ENCODE results near the gene ACSM2B. TPM values are rescaled to one million over a fixed set of nuclear protein-coding genes. Genes with fewer than 3 reads are reported as not detected.
"Not testable (repeated sequence)": the region's sequence is repeated elsewhere in the genome, so short reads cannot be mapped to it uniquely, and the experiment has no call there.

The ACSM2B gene
- total RNA-seq, 1 experiment from 2014 or later = not detected

DNA sequence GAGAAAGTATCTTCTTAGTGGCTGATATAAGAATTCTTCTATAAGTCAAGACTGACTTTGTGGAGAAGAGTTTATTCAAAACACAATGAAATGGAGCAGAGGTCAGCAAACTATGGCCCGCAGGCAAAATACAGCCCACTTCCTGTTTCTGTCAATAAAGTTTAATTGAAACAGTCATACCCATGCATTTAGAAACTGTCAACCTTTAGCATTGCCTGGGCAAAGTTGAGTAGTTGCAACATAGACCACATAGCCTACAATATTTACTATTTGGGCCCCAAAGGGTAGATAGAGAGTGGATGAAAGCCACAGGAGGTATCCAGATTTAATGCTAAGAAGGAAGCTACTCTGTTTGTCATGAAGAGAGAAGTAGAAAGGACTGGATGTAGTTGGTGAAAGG is 38.0 kb downstream of the ACSM2B start:
- POLR2A ChIA-PET (ENCODE audit: low non-redundant PET) = no interaction called here
- H3K27me3 ChIP-seq (replicated peaks; ENCODE audit: insufficient read depth, low read depth, low read length, poor library complexity) = peaks cover 3% of the 10 kb centered on the region
- no peak overlapping the region for H3K27ac ChIP-seq (ENCODE audit: low read depth, low read length, poor library complexity, severe bottlenecking)
- TF ChIP-seq EZH2 (IDR thresholded peaks at IDR 0.05; ENCODE audit: borderline replicate concordance, low read depth, low read length, poor library complexity, severe bottlenecking) (no peak), CTCF (conservative IDR thresholded peaks at IDR 0.05; ENCODE audit: low read depth, low read length) (no peak)
- DNase-seq (ENCODE audit: low spot score) = no peak
- no peaks in the 10 kb centered on the region for H3K36me3 ChIP-seq (ENCODE audit: insufficient read depth, low read length, poor library complexity, severe bottlenecking)
- CTCF ChIA-PET = no interaction called here
- no peak overlapping the region for H3K4me3 ChIP-seq (ENCODE audit: low read depth, low read length, poor library complexity, severe bottlenecking)
- BruUV-seq (replicated peaks) = no TSS peak
- intact Hi-C loops (cut with micrococcal nuclease; ENCODE audit: unreplicated experiment) = no loop called here
- H3K4me1 ChIP-seq (ENCODE audit: insufficient read depth, low read length, poor library complexity, severe bottlenecking) = no peaks in the 10 kb centered on the region
- no peaks in the 10 kb centered on the region for H3K9me3 ChIP-seq (ENCODE audit: low read depth, low read length, poor library complexity, severe bottlenecking)

GRCh38 chr16:20536669-20537068 is 39.5 kb downstream of the ACSM2B start:
- POLR2A ChIA-PET (ENCODE audit: low non-redundant PET); H3K27me3 ChIP-seq (replicated peaks; ENCODE audit: insufficient read depth, low read depth, low read length, poor library complexity); BruUV-seq (replicated peaks); H3K4me3 ChIP-seq (ENCODE audit: low read depth, low read length, poor library complexity, severe bottlenecking); DNase-seq (ENCODE audit: low spot score); H3K36me3 ChIP-seq (ENCODE audit: insufficient read depth, low read length, poor library complexity, severe bottlenecking); H3K27ac ChIP-seq (ENCODE audit: low read depth, low read length, poor library complexity, severe bottlenecking); intact Hi-C loops (cut with micrococcal nuclease; ENCODE audit: unreplicated experiment); CTCF ChIA-PET; H3K9me3 ChIP-seq (ENCODE audit: low read depth, low read length, poor library complexity, severe bottlenecking); H3K4me1 ChIP-seq (ENCODE audit: insufficient read depth, low read length, poor library complexity, severe bottlenecking): not testable (repeated sequence)

- H3K27ac ChIP-seq (ENCODE audit: low read depth, low read length, poor library complexity, severe bottlenecking); BruUV-seq (replicated peaks); H3K4me3 ChIP-seq (ENCODE audit: low read depth, low read length, poor library complexity, severe bottlenecking); intact Hi-C loops (cut with micrococcal nuclease; ENCODE audit: unreplicated experiment); H3K36me3 ChIP-seq (ENCODE audit: insufficient read depth, low read length, poor library complexity, severe bottlenecking); CTCF ChIA-PET; H3K27me3 ChIP-seq (replicated peaks; ENCODE audit: insufficient read depth, low read depth, low read length, poor library complexity); H3K4me1 ChIP-seq (ENCODE audit: insufficient read depth, low read length, poor library complexity, severe bottlenecking); H3K9me3 ChIP-seq (ENCODE audit: low read depth, low read length, poor library complexity, severe bottlenecking); POLR2A ChIA-PET (ENCODE audit: low non-redundant PET); DNase-seq (ENCODE audit: low spot score): not testable (repeated sequence)
Observed at GRCh38 chr16:20532284-20532792, 43.8 kb downstream of the ACSM2B start.

GRCh38 chr16:20531795-20532194 is 44.4 kb downstream of the ACSM2B start:
- H3K9me3 ChIP-seq (ENCODE audit: low read depth, low read length, poor library complexity, severe bottlenecking); POLR2A ChIA-PET (ENCODE audit: low non-redundant PET); H3K27ac ChIP-seq (ENCODE audit: low read depth, low read length, poor library complexity, severe bottlenecking); intact Hi-C loops (cut with micrococcal nuclease; ENCODE audit: unreplicated experiment); H3K36me3 ChIP-seq (ENCODE audit: insufficient read depth, low read length, poor library complexity, severe bottlenecking); DNase-seq (ENCODE audit: low spot score); H3K4me1 ChIP-seq (ENCODE audit: insufficient read depth, low read length, poor library complexity, severe bottlenecking); BruUV-seq (replicated peaks); CTCF ChIA-PET; H3K27me3 ChIP-seq (replicated peaks; ENCODE audit: insufficient read depth, low read depth, low read length, poor library complexity); H3K4me3 ChIP-seq (ENCODE audit: low read depth, low read length, poor library complexity, severe bottlenecking): not testable (repeated sequence)

GRCh38 chr16:20520103-20520502 is 56.1 kb downstream of the ACSM2B start:
- intact Hi-C loops (cut with micrococcal nuclease; ENCODE audit: unreplicated experiment) = no loop called here
- Histone ChIP-seq H3K9me3 (ENCODE audit: low read depth, low read length, poor library complexity, severe bottlenecking) (no peaks in the 10 kb centered on the region), H3K36me3 (ENCODE audit: insufficient read depth, low read length, poor library complexity, severe bottlenecking) (no peaks in the 10 kb centered on the region), H3K4me3 (ENCODE audit: low read depth, low read length, poor library complexity, severe bottlenecking) (no peak overlapping the region), H3K4me1 (ENCODE audit: insufficient read depth, low read length, poor library complexity, severe bottlenecking) (no peaks in the 10 kb centered on the region), H3K27me3 (replicated peaks; ENCODE audit: insufficient read depth, low read depth, low read length, poor library complexity) (no peaks in the 10 kb centered on the region), H3K27ac (ENCODE audit: low read depth, low read length, poor library complexity, severe bottlenecking) (no peak overlapping the region)
- BruUV-seq (replicated peaks) = no TSS peak
- ChIA-PET POLR2A (ENCODE audit: low non-redundant PET) (no interaction called here), CTCF (interaction anchor here (0.7 kb wide), 1 partner anchor 347 kb away, joined by 3 read pairs; no protein-coding TSS in a partner anchor)
- DNase-seq (ENCODE audit: low spot score) = no peak
- TF ChIP-seq EZH2 (IDR thresholded peaks at IDR 0.05; ENCODE audit: borderline replicate concordance, low read depth, low read length, poor library complexity, severe bottlenecking) = no peak
- no peak for TF ChIP-seq CTCF (conservative IDR thresholded peaks at IDR 0.05; ENCODE audit: low read depth, low read length)
